HepG2 (cell line): ENCODE results near the gene CIT. TPM values are rescaled to one million over a fixed set of nuclear protein-coding genes. Genes with fewer than 3 reads are reported as not detected.

Experiments used
- ATAC-seq: fragments of 200-7000 bp; cut with Tn5 transposase; 3 replicates; pipeline ENCODE4 v1.9.1; 2020; ENCODE audit warnings: mild to moderate bottlenecking, moderate library complexity
- BruUV-seq: library from RNA; stranded (reverse); fragments of 400-500 nt; replicated peaks from 2 replicates; lab custom pipeline; 2021; lab: Mats Ljungman, UMichigan
- CTCF ChIA-PET: fragments of 300-600 bp; formaldehyde crosslinking; extraction: SDS; loops from one replicate; lab custom pipeline; 2021; ENCODE audit warnings: low total read pairs, inconsistent platforms, low intra/inter-chr PET ratio; lab: Yijun Ruan, JAX
- POLR2A ChIA-PET: fragments of 350-600 bp; sonication (Branson Sonifier 250); formaldehyde crosslinking; loops from one replicate; lab custom pipeline; 2020; ENCODE audit warnings: antibody characterized with exemption, inconsistent platforms; lab: Yijun Ruan, JAX
- DNase-seq: peaks from one replicate; pipeline ENCODE4 v3.0.0-alpha.2; 2015; ENCODE audit warnings: low spot score
- FAIRE-seq: peaks from 3 replicates; lab custom pipeline; 2011; peaks lifted over from hg19 to GRCh38; lab: Jason Lieb, UNC
- H2AFZ ChIP-seq: one replicate; pipeline ENCODE4 v1.6.1; 2011; ENCODE audit warnings: low read length, inconsistent platforms
- H3K27ac ChIP-seq: fragments of 300-600 bp; 3 replicates; pipeline ENCODE4 v1.8.0; 2011; ENCODE audit warnings: mixed run types, mild to moderate bottlenecking, mixed read lengths, low read length, inconsistent platforms; ENCODE audit not compliant: insufficient read depth; ENCODE audit errors: extremely low read length
- H3K27me3 ChIP-seq, 2 experiments: fragments of 200-600 bp in 1 of 2; 2 replicates in 1 of 2; 3 replicates in 1 of 2; pipeline versions ENCODE4 v1.6.0 to v1.8.0; 2011; ENCODE audit warnings: low read length in 2 of 2, mild to moderate bottlenecking in 2 of 2, moderate library complexity in 2 of 2, inconsistent platforms in 1 of 2; ENCODE audit not compliant: insufficient read depth in 2 of 2, control insufficient read depth in 1 of 2
- H3K36me3 ChIP-seq, 2 experiments: fragments of 200-600 bp in 1 of 2; replicated peaks in 1 of 2; 2 replicates in 1 of 2; 3 replicates in 1 of 2; pipeline versions ENCODE4 v1.5.1 to v1.8.0; 2011; ENCODE audit warnings: low read length in 2 of 2, inconsistent platforms in 1 of 2; ENCODE audit not compliant: insufficient read depth in 2 of 2, control insufficient read depth in 1 of 2
- H3K4me1 ChIP-seq: 2 replicates; pipeline ENCODE4 v1.5.1; 2012; ENCODE audit warnings: low read length, inconsistent platforms; ENCODE audit not compliant: insufficient read depth
- H3K4me2 ChIP-seq: 2 replicates; pipeline ENCODE4 v1.6.0; 2011; ENCODE audit warnings: low read depth, low read length, inconsistent platforms
- H3K4me3 ChIP-seq, 3 experiments: fragments of 200-600 bp in 1 of 3; sonication (generic), shearing (Covaris generic) in 1 of 3; replicated peaks in 1 of 3; 2 replicates each; pipeline ENCODE4 v1.5.1; 2011 to 2016; ENCODE audit warnings: low read length in 3 of 3, inconsistent platforms in 2 of 3, low read depth in 2 of 3, mild to moderate bottlenecking in 2 of 3, control low read depth in 1 of 3, mixed read lengths in 1 of 3; ENCODE audit not compliant: insufficient read depth in 1 of 3
- H3K79me2 ChIP-seq: one replicate; pipeline ENCODE4 v1.6.1; 2011; ENCODE audit warnings: low read length, inconsistent platforms; ENCODE audit not compliant: insufficient read depth
- H3K9ac ChIP-seq: 2 replicates; pipeline ENCODE4 v1.6.0; 2011; ENCODE audit warnings: mild to moderate bottlenecking, low read depth, low read length, inconsistent platforms; ENCODE audit not compliant: insufficient read depth
- H3K9me3 ChIP-seq: 2 replicates; pipeline ENCODE4 v1.5.1; 2012; ENCODE audit warnings: mild to moderate bottlenecking, low read length
- H4K20me1 ChIP-seq: 2 replicates; pipeline ENCODE4 v1.6.0; 2011; ENCODE audit warnings: inconsistent platforms, mild to moderate bottlenecking, low read length, moderate library complexity; ENCODE audit not compliant: insufficient read depth
- EHMT2 ChIP-seq: fragments of 200-600 bp; sonication (generic); IDR thresholded peaks from 2 replicates; pipeline ENCODE4 v1.7.0; 2017; ENCODE audit warnings: antibody characterized with exemption, low read depth, low read length, borderline replicate concordance
- GTF3A ChIP-seq: sonication (generic); formaldehyde crosslinking; conservative IDR thresholded peaks from 2 replicates; pipeline ENCODE4 v1.4.0; 2020; ENCODE audit warnings: mild to moderate bottlenecking, missing genetic modification reagents
- MATR3 ChIP-seq: sonication (generic); formaldehyde crosslinking; IDR thresholded peaks from 2 replicates; pipeline ENCODE4 v1.4.0; 2020; ENCODE audit warnings: missing genetic modification reagents
- SMAD3 ChIP-seq: sonication (generic); formaldehyde crosslinking; IDR thresholded peaks from 2 replicates; pipeline ENCODE4 v1.4.0; 2020; ENCODE audit warnings: missing genetic modification reagents
- TOE1 ChIP-seq: sonication (generic); formaldehyde crosslinking; IDR thresholded peaks from 2 replicates; pipeline ENCODE4 v1.4.0; 2020; ENCODE audit warnings: mild to moderate bottlenecking, missing genetic modification reagents
- ZBTB8A ChIP-seq: sonication (generic); formaldehyde crosslinking; IDR thresholded peaks from 2 replicates; pipeline ENCODE4 v1.4.0; 2020; ENCODE audit warnings: mild to moderate bottlenecking, low read depth, missing genetic modification reagents, borderline replicate concordance
- ZFAT ChIP-seq: sonication (generic); formaldehyde crosslinking; conservative IDR thresholded peaks from 2 replicates; pipeline ENCODE4 v1.8.1; 2023; ENCODE audit warnings: missing genetic modification reagents, inconsistent platforms
- ZNF335 ChIP-seq: sonication (generic); formaldehyde crosslinking; IDR thresholded peaks from 2 replicates; pipeline ENCODE4 v1.4.0; 2020; ENCODE audit warnings: missing genetic modification reagents
- WGBS: methylation state at CpG from one replicate; pipeline ENCODE4 v1.1.6; 2017; ENCODE audit warnings: low lambda C conversion rate; 5-methylcytosine and 5-hydroxymethylcytosine counted together
- in situ Hi-C: cut with HindIII; loops from 2 replicates; pipeline ENCODE4 v1.10.0; 2017; ENCODE audit warnings: low pct_unique_long_range_greater_than_20kb; ENCODE audit not compliant: extremely low pct_ligation_motif_present
- intact Hi-C: fragments of 100-400 bp; cut with micrococcal nuclease; formaldehyde crosslinking; loops from one replicate; pipeline ENCODE4 v1.10.0; 2022; ENCODE audit not compliant: unreplicated experiment
- polyA plus RNA-seq, 8 experiments: library from polyadenylated mRNA; depleted of rRNA in 3 of 8; stranded (reverse) in 7 of 8; unstranded in 1 of 8; fragments of >200 nt; fragmentation: Illumina TruSeq in 4 of 8; extraction: Trizol in 4 of 8; gene quantifications; 2 replicates each; pipeline versions ENCODE4 v1.2.1 to v1.2.3, GENCODE V29; 2011 to 2016; ENCODE audit warnings: low read depth in 4 of 8, missing spikeins in 1 of 8, mixed read lengths in 1 of 8; ENCODE audit not compliant: insufficient read depth in 1 of 8
- total RNA-seq, 5 experiments: library from RNA; depleted of rRNA; stranded (reverse); fragments of >200 nt; fragmentation: Illumina TruSeq; extraction: Trizol; gene quantifications; 2 replicates each; pipeline ENCODE4 v1.2.3, GENCODE V29; 2016; ENCODE audit warnings: low read depth in 1 of 5
- TF ChIP-seq, protein P1 (sequence below): sonication (generic); formaldehyde crosslinking; IDR thresholded peaks from 2 replicates; pipeline ENCODE4 v1.5.1; 2020; ENCODE audit warnings: mild to moderate bottlenecking, missing genetic modification reagents, borderline replicate concordance
- TF ChIP-seq, protein P2 (sequence below): sonication (generic); formaldehyde crosslinking; IDR thresholded peaks from 2 replicates; pipeline ENCODE4 v1.8.1; 2023; ENCODE audit warnings: mild to moderate bottlenecking, missing genetic modification reagents, borderline replicate concordance
- TF ChIP-seq, protein P3 (sequence below): sonication (generic); formaldehyde crosslinking; IDR thresholded peaks from 2 replicates; pipeline ENCODE4 v1.4.0; 2020; ENCODE audit warnings: mild to moderate bottlenecking, missing genetic modification reagents

The CIT gene
- total and polyA plus RNA-seq, 2 of the 13 experiments (the other 11 are each of a cell fraction or from before 2014, with no cell fraction given) = 7.7 to 11.7 TPM

DNA sequence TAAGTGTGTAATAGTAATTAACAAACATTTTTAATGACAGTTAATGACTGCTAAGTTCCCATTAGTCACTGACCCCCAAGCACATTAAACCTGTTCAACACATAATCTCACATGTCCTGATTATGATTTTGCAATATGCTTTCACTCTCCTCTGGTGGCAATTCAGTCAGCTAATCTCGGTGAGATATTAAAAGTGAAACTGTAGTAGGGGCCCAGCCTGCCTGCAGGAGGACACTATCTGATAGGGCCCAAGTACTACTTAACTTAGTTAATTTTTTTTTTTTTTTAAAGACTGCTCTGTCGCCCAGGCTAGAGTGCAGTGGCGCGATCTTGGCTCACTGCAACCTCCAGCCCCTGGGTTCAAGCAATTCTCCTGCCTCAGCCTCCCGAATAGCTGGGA lies 48.8 kb downstream of the CIT start (continued):
- TF ChIP-seq, protein P1, sequence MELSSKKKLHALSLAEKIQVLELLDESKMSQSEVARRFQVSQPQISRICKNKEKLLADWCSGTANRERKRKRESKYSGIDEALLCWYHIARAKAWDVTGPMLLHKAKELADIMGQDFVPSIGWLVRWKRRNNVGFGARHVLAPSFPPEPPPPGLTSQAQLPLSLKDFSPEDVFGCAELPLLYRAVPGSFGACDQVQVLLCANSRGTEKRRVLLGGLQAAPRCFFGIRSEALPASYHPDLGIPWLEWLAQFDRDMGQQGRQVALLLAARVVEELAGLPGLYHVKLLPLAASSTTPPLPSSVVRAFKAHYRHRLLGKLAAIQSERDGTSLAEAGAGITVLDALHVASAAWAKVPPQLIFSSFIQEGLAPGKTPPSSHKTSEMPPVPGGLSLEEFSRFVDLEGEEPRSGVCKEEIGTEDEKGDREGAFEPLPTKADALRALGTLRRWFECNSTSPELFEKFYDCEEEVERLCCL = no peak
- TF ChIP-seq, protein P2, sequence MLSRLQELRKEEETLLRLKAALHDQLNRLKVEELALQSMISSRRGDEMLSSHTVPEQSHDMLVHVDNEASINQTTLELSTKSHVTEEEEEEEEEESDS (CRISPR knock-in tag) = no peak

DNA sequence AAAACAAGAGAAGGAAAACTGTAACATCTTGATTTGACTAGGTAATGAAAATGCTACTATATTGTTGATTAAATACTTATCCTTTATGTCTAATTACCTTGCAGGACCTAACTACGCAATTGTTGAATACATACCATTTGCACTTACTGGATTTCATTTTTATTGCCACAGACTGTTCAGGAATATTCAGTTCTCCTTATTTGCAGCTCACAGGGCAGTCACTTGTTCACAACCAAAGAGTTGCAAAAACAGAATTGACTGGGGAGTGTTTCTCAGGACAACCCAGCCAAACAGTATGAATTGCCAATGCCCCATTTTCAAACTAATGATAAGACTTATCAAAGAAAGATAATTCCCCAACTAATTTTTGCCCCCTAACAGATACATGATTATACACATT lies 49.4 kb downstream of the CIT start:
- Histone ChIP-seq H4K20me1 (no peaks in the 10 kb centered on the region), H3K9ac (no peak overlapping the region), H3K9me3 (no peaks in the 10 kb centered on the region), H3K27ac (no peak overlapping the region), H3K4me3 (no peak overlapping the region), H3K4me1 (no peaks in the 10 kb centered on the region), H3K36me3 (peaks cover 2 to 26% of the 10 kb centered on the region in 2 experiments; a peak in 3 of 5 replicates), H3K79me2 (no peaks in the 10 kb centered on the region), H3K27me3 (no peaks in the 10 kb centered on the region), H2AFZ (no peak overlapping the region), H3K4me2 (no peak overlapping the region)
- no TSS peak for BruUV-seq
- in situ Hi-C loops (no loop called here), intact Hi-C loops (no loop called here)
- DNase-seq = no peak
- FAIRE-seq = no peak
- POLR2A ChIA-PET = no interaction called here
- CTCF ChIA-PET = no interaction called here
- TF ChIP-seq TOE1 (CRISPR knock-in tag) = no peak
- 96% methylated on average over 1 of the region's 1 CpG for WGBS
- ATAC-seq = no peak

DNA sequence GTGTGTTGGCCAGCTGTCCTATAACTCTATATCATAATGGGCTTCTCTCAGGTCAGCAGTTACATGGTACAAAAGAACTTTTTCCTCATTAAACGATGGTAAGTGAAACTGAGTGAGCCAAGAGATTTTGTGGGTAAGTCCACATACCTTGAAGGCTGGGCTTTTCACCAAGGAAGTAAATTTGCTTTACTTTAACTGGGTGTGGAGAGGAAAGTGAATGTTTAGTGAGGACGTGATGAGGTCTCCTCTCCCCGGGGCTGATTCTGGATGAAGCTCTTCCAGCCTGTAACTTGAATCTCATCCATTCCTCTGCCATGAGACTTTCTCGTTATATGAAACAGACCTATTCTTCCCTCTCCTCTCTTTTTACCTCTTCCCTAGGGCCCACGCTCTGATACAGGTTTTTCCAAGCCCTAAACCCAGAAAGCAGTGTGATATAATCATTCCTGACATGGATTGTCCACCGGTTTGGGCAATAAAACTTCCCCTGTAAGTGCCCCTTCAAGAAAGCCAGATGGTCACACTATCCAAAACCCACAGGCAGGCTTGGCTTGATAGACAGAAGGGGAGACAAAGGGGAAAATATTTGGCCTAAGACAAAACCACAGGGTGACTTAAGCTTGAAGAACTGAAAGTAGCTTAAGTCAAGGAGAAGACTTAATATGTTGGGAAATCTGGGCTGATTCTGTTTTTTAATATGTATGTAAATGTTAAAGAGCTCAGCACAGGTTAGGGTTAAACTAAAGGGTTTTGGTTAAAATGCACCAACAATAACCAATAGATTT lies 50.3 kb downstream of the CIT start:
- FAIRE-seq = no peak
- Histone ChIP-seq H3K79me2 (no peaks in the 10 kb centered on the region), H3K27me3 (no peaks in the 10 kb centered on the region), H2AFZ (no peak overlapping the region), H3K9ac (no peak overlapping the region), H3K4me1 (no peaks in the 10 kb centered on the region), H3K27ac (no peak overlapping the region), H3K9me3 (no peaks in the 10 kb centered on the region), H4K20me1 (no peaks in the 10 kb centered on the region), H3K4me3 (no peak overlapping the region), H3K36me3 (peaks cover 2 to 26% of the 10 kb centered on the region in 2 experiments; a peak in 2 of 5 replicates), H3K4me2 (no peak overlapping the region)
- WGBS = 94% methylated on average over 6 of the region's 6 CpGs
- ATAC-seq = no peak
- intact Hi-C loops (no loop called here), in situ Hi-C loops (no loop called here)
- no TSS peak for BruUV-seq
- DNase-seq = no peak
- POLR2A ChIA-PET = no interaction called here
- CTCF ChIA-PET = no interaction called here
- TF ChIP-seq ZNF335 (CRISPR knock-in tag) = no peak
- TF ChIP-seq ZFAT (CRISPR knock-in tag) = no peak
- no peak for TF ChIP-seq SMAD3 (CRISPR knock-in tag)
- TF ChIP-seq ZBTB8A (CRISPR knock-in tag) = no peak
- no peak for TF ChIP-seq EHMT2
- TF ChIP-seq GTF3A (CRISPR knock-in tag) = no peak
- TF ChIP-seq, protein P3, sequence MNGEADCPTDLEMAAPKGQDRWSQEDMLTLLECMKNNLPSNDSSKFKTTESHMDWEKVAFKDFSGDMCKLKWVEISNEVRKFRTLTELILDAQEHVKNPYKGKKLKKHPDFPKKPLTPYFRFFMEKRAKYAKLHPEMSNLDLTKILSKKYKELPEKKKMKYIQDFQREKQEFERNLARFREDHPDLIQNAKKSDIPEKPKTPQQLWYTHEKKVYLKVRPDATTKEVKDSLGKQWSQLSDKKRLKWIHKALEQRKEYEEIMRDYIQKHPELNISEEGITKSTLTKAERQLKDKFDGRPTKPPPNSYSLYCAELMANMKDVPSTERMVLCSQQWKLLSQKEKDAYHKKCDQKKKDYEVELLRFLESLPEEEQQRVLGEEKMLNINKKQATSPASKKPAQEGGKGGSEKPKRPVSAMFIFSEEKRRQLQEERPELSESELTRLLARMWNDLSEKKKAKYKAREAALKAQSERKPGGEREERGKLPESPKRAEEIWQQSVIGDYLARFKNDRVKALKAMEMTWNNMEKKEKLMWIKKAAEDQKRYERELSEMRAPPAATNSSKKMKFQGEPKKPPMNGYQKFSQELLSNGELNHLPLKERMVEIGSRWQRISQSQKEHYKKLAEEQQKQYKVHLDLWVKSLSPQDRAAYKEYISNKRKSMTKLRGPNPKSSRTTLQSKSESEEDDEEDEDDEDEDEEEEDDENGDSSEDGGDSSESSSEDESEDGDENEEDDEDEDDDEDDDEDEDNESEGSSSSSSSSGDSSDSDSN (CRISPR knock-in tag) = no peak
- TF ChIP-seq MATR3 (CRISPR knock-in tag) = no peak
